Endothelial cell of umbilical vein (primary cell): ENCODE results near the gene SH3BP4. TPM values are rescaled to one million over a fixed set of nuclear protein-coding genes. Genes with fewer than 3 reads are reported as not detected.

ENCODE experiments used
- BruUV-seq: library from RNA; stranded (reverse); fragments of 400-500 nt; replicated peaks from 2 replicates; lab custom pipeline; 2021; lab: Mats Ljungman, UMichigan
- CTCF ChIA-PET: fragments of 300-600, 350-600 bp; sonication (Branson Sonifier 250); formaldehyde crosslinking; loops from one replicate; lab custom pipeline; 2021; ENCODE audit warnings: antibody characterized with exemption, inconsistent platforms; lab: Charles Lee
- POLR2A ChIA-PET: fragments of 300-600, 350-600 bp; sonication (Branson Sonifier 250); formaldehyde crosslinking; loops from one replicate; lab custom pipeline; 2021; ENCODE audit warnings: antibody characterized with exemption, inconsistent platforms; lab: Charles Lee
- DNase-seq: peaks from one replicate; pipeline ENCODE4 v3.0.0-alpha.2; 2011; ENCODE audit warnings: low read depth, low spot score
- FAIRE-seq: peaks from 2 replicates; lab custom pipeline; 2011; peaks lifted over from hg19 to GRCh38; lab: Jason Lieb, UNC
- H2AFZ ChIP-seq: 2 replicates; pipeline ENCODE4 v1.6.0; 2012; ENCODE audit warnings: low read depth, low read length, control low read depth, inconsistent platforms
- H3K27ac ChIP-seq: 2 replicates; pipeline ENCODE4 v1.5.1; 2011; ENCODE audit warnings: low read depth, mild to moderate bottlenecking, control low read depth, low read length, moderate library complexity; ENCODE audit not compliant: insufficient read depth
- H3K27me3 ChIP-seq, 2 experiments: 2 replicates each; pipeline versions ENCODE4 v1.6.0 to v1.6.1; 2011; ENCODE audit warnings: low read length in 2 of 2, mixed read lengths in 1 of 2; ENCODE audit not compliant: control insufficient read depth in 2 of 2, insufficient read depth in 2 of 2
- H3K36me3 ChIP-seq, 2 experiments: 2 replicates in 1 of 2; 3 replicates in 1 of 2; pipeline ENCODE4 v1.5.1; 2011; ENCODE audit warnings: low read length in 2 of 2, mild to moderate bottlenecking in 1 of 2, moderate library complexity in 1 of 2; ENCODE audit not compliant: control insufficient read depth in 2 of 2, insufficient read depth in 2 of 2; ENCODE audit errors: extremely low read depth in 1 of 2
- H3K4me1 ChIP-seq: 3 replicates; pipeline ENCODE4 v1.5.1; 2011; ENCODE audit warnings: mild to moderate bottlenecking, low read length; ENCODE audit not compliant: control insufficient read depth, insufficient read depth; ENCODE audit errors: extremely low read depth
- H3K4me2 ChIP-seq: 2 replicates; pipeline ENCODE4 v1.6.1; 2011; ENCODE audit warnings: low read length, control low read depth, mixed read lengths; ENCODE audit not compliant: insufficient read depth
- H3K4me3 ChIP-seq, 3 experiments: fragments of 200-600 bp in 1 of 3; sonication (generic), shearing (Covaris generic) in 1 of 3; replicated peaks in 1 of 3; 2 replicates each; pipeline ENCODE4 v1.5.1; 2011 to 2016; ENCODE audit warnings: control low read depth in 3 of 3, low read length in 3 of 3, mild to moderate bottlenecking in 2 of 3, inconsistent platforms in 1 of 3, low read depth in 1 of 3, moderate library complexity in 1 of 3; ENCODE audit not compliant: insufficient read depth in 1 of 3
- H3K79me2 ChIP-seq: 2 replicates; pipeline ENCODE4 v1.6.0; 2012; ENCODE audit warnings: low read length, inconsistent platforms; ENCODE audit not compliant: control insufficient read depth, insufficient read depth
- H3K9ac ChIP-seq: replicated peaks from 2 replicates; pipeline ENCODE3; 2011; ENCODE audit warnings: low read length, control low read depth; ENCODE audit not compliant: insufficient read depth; ENCODE audit errors: extremely low read depth
- H3K9me1 ChIP-seq: replicated peaks from 3 replicates; pipeline ENCODE4 v1.6.0; 2011; ENCODE audit warnings: mild to moderate bottlenecking, low read length; ENCODE audit not compliant: control insufficient read depth, insufficient read depth; ENCODE audit errors: extremely low read depth
- H3K9me3 ChIP-seq: replicated peaks from 2 replicates; pipeline ENCODE4 v1.5.1; 2012; ENCODE audit warnings: low read length, inconsistent platforms; ENCODE audit not compliant: control insufficient read depth, insufficient read depth
- H4K20me1 ChIP-seq: replicated peaks from 2 replicates; pipeline ENCODE3; 2011; ENCODE audit warnings: mild to moderate bottlenecking, low read length; ENCODE audit not compliant: control insufficient read depth, insufficient read depth; ENCODE audit errors: extremely low read depth
- CTCF ChIP-seq, 2 donors: IDR thresholded peaks; 1 replicate in 1 of 2; 2 replicates in 1 of 2; pipeline ENCODE4 v1.5.1; 2011; ENCODE audit warnings: low read length in 2 of 2, mild to moderate bottlenecking in 2 of 2, moderate library complexity in 2 of 2, control low read depth in 1 of 2, inconsistent platforms in 1 of 2, low read depth in 1 of 2; ENCODE audit not compliant: insufficient read depth in 1 of 2; ENCODE audit errors: extremely low read depth in 1 of 2
- EZH2 ChIP-seq: IDR thresholded peaks from 2 replicates; pipeline ENCODE4 v1.6.1; 2012; ENCODE audit warnings: borderline replicate concordance, low read depth, mild to moderate bottlenecking, moderate library complexity, low read length, inconsistent platforms; ENCODE audit not compliant: severe bottlenecking
- GATA2 ChIP-seq: IDR thresholded peaks from 2 replicates; pipeline ENCODE4 v1.7.0; 2011; ENCODE audit warnings: low read depth, mild to moderate bottlenecking, moderate library complexity, mixed read lengths, low read length; ENCODE audit not compliant: insufficient read length, insufficient read depth
- JUN ChIP-seq: IDR thresholded peaks from 2 replicates; pipeline ENCODE4 v1.6.1; 2011; ENCODE audit warnings: borderline replicate concordance, low read depth; ENCODE audit not compliant: insufficient read length, insufficient read depth
- POLR2AphosphoS5 ChIP-seq: IDR thresholded peaks from 2 replicates; pipeline ENCODE4 v1.6.1; 2012; ENCODE audit warnings: low read depth, mild to moderate bottlenecking, control low read depth, low read length, moderate library complexity; ENCODE audit not compliant: insufficient read depth
- dilution Hi-C: fragments of 300-500 bp; cut with MboI; formaldehyde crosslinking; loops from one replicate; pipeline ENCODE4 v1.15.0; 2019; ENCODE audit warnings: low sequenced_read_pairs; ENCODE audit not compliant: extremely low pct_ligation_motif_present
- intact Hi-C: fragments of 100-400 bp; cut with micrococcal nuclease; formaldehyde crosslinking; loops from one replicate; pipeline ENCODE4 v1.10.0; 2022
- polyA plus RNA-seq, 4 experiments: library from polyadenylated mRNA; depleted of rRNA in 3 of 4; stranded (reverse) in 3 of 4; unstranded in 1 of 4; fragments of >200 nt; gene quantifications; 2 replicates each; pipeline versions ENCODE4 v1.2.1 to v1.2.3, GENCODE V29; 2011 to 2012; ENCODE audit warnings: missing spikeins in 1 of 4
- total RNA-seq: library from RNA; stranded (reverse); gene quantifications from 2 replicates; pipeline ENCODE4 v1.2.3, GENCODE V29; 2021

The SH3BP4 gene
- total and polyA plus RNA-seq, 2 donors (not counting 3 experiments of a cell fraction or from before 2014, with no cell fraction given), result 85.2 to 100.0 TPM

DNA sequence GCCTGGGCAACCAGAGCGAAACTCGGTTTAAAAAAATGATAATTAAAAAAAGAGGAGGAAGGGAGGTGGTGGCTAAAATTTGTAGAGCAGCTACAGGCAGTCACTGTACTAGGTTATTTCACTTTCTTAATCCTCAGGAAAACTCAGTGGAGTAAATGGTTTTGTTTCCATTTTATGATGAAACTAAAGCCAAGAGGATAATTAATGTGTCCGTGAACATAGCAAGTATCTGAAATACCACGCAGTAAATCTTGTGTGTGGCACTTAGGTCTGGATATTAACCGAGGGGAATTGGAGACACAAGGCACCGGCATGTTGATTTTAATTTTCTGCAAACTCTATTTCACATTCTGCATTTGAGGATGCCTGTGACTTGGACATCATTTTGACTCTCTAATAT, 14.5 kb downstream of the SH3BP4 start:
- dilution Hi-C loops, result no loop called here
- Histone ChIP-seq H3K9ac (no peak overlapping the region), H3K4me3 (no peak overlapping the region), H3K36me3 (peaks cover 0 to 4% of the 10 kb centered on the region in 2 experiments), H3K4me1 (peaks cover 34% of the 10 kb centered on the region), H3K4me2 (no peak overlapping the region), H3K79me2 (peaks cover 96% of the 10 kb centered on the region), H3K27me3 (no peaks in the 10 kb centered on the region), H4K20me1 (no peaks in the 10 kb centered on the region), H2AFZ (no peak overlapping the region), H3K27ac (no peak overlapping the region), H3K9me1 (no peaks in the 10 kb centered on the region), H3K9me3 (no peaks in the 10 kb centered on the region)
- CTCF ChIA-PET, result interaction anchor here (1.3 to 1.9 kb wide), 2 partner anchors 11 to 141 kb away, joined by 4 to 6 read pairs; no protein-coding TSS in a partner anchor
- no peak for FAIRE-seq
- POLR2A ChIA-PET, result no interaction called here
- TF ChIP-seq CTCF (IDR thresholded peaks at IDR 0.05; ENCODE audit: extremely low read depth in 1 of 2, insufficient read depth in 1 of 2, low read depth in 1 of 2, low read length in 2 of 2), result no peak
- TF ChIP-seq POLR2AphosphoS5, result no peak
- TF ChIP-seq EZH2, result no peak
- no peak for TF ChIP-seq GATA2
- no peak for TF ChIP-seq JUN
- intact Hi-C loops, result no loop called here
- no peak for DNase-seq
- no TSS peak for BruUV-seq
